HG03280 (cell line): Measurements from ENCODE around the gene TTC19.
"Not testable (repeated sequence)": the region's sequence is repeated elsewhere in the genome, so short reads cannot be mapped to it uniquely, and the experiment has no call there.

Source experiments
- ATAC-seq: cut with Tn5 transposase; IDR thresholded peaks from one replicate; pipeline ENCODE4 v1.9.1; 2021; ENCODE audit warnings: mild to moderate bottlenecking, moderate library complexity; ENCODE audit not compliant: unreplicated experiment

Gene TTC19

GRCh38 chr17:16025202-16025601 is 25.6 kb downstream of the TTC19 start:
- ATAC-seq: no peak

- ATAC-seq: no peak
Observed at GRCh38 chr17:16026895-16027294, 27.3 kb downstream of the TTC19 start.

GRCh38 chr17:16027708-16028584 is 28.3 kb downstream of the TTC19 start:
- ATAC-seq: peak; percentile 86

GRCh38 chr17:16033729-16034349 is 34.2 kb downstream of the TTC19 start:
- ATAC-seq: no peak

GRCh38 chr17:16036261-16036660 is 36.6 kb downstream of the TTC19 start:
- ATAC-seq: no peak

GRCh38 chr17:16037636-16038035 is 38.0 kb downstream of the TTC19 start:
- no peak for ATAC-seq

- no peak for ATAC-seq
Observed at GRCh38 chr17:16040710-16041251, 41.2 kb downstream of the TTC19 start.

- ATAC-seq: no peak
Observed at GRCh38 chr17:16044487-16044886, 44.9 kb downstream of the TTC19 start.

GRCh38 chr17:16046966-16047365 is 47.3 kb downstream of the TTC19 start:
- ATAC-seq: no peak

- ATAC-seq: no peak
Observed at GRCh38 chr17:16048811-16049449, 49.3 kb downstream of the TTC19 start.

GRCh38 chr17:16050844-16051243 is 51.2 kb downstream of the TTC19 start:
- ATAC-seq: no peak

- no peak for ATAC-seq
Observed at GRCh38 chr17:16052486-16052885, 52.9 kb downstream of the TTC19 start.

GRCh38 chr17:16055139-16055538 is 55.5 kb downstream of the TTC19 start:
- not testable (repeated sequence) for ATAC-seq

- ATAC-seq: no peak
Observed at GRCh38 chr17:16061631-16062030, 62.0 kb downstream of the TTC19 start.

- no peak for ATAC-seq
Observed at GRCh38 chr17:16066125-16066524, 66.5 kb downstream of the TTC19 start.

- no peak for ATAC-seq
Observed at GRCh38 chr17:16068323-16068722, 68.7 kb downstream of the TTC19 start.

- no peak for ATAC-seq
Observed at GRCh38 chr17:16072031-16072430, 72.4 kb downstream of the TTC19 start.

- no peak for ATAC-seq
Observed at GRCh38 chr17:16073845-16074244, 74.2 kb downstream of the TTC19 start.

GRCh38 chr17:16074423-16074822 is 74.8 kb downstream of the TTC19 start:
- no peak for ATAC-seq

- no peak for ATAC-seq
Observed at GRCh38 chr17:16075949-16076348, 76.3 kb downstream of the TTC19 start.
